ENCODE measurements around the gene PMP22. TPM values are rescaled to one million over a fixed set of nuclear protein-coding genes. Genes with fewer than 3 reads are reported as not detected.
A peak's percentile ranks its signal among the peaks of the same experiment; 100 is the strongest.

Gene PMP22
- 62.1 and 64.6 TPM in 2 replicates for total RNA-seq (2014; rRNA removed; shearing (Covaris generic))

- no peak for DNase-seq (ENCODE audit: low read depth)
These were observed at the start of gene PMP22 for GRCh38 chr17:15265131-15265530. Gene PMP22 (minus strand): TSS chr17:15265326. CDS start chr17:15260727, 4,599 bp downstream.

DNA sequence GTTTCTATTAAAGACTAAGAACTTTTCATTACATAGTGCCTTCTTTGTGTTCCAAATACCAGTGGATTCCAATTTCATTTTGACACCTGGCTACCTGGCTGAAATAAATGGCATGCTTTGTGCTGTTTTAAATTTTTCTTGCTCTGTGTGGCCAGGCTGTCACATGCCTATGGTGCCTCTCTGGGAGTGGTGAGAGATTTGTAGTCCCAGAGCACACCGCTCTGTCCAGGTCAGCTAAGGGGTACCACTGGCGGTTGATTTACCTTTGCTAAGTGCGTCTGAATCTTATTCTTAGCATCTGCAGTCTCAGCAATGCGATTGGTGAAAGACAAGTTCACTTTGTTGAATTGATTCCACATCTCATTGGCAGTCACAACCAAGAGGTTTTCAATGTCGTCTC is 46.9 kb upstream of the PMP22 start:
- no peak for DNase-seq (ENCODE audit: low read depth)

GRCh38 chr17:15309793-15310192 is 44.7 kb upstream of the PMP22 start:
- DNase-seq (ENCODE audit: low read depth): no peak

DNA sequence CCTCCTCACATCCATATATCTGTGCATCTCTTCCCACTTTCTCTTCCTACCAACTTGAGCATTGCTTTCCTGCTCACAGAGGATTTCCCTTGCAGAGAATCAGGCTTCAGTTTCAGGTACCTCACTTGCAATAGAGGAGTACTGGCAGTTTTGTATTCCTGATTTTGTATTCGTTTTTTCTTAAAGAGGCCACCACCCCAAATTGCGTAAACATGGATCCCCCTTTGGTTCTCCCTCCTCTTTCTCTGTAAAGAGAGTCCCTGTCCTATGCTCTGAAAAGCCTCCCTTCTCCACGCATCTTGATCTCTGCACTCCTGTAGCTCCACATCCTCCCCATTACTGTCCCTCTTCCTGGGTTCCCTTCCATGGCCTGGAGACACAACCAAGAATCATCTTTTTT is 44.1 kb upstream of the PMP22 start:
- DNase-seq (ENCODE audit: low read depth): no peak

DNA sequence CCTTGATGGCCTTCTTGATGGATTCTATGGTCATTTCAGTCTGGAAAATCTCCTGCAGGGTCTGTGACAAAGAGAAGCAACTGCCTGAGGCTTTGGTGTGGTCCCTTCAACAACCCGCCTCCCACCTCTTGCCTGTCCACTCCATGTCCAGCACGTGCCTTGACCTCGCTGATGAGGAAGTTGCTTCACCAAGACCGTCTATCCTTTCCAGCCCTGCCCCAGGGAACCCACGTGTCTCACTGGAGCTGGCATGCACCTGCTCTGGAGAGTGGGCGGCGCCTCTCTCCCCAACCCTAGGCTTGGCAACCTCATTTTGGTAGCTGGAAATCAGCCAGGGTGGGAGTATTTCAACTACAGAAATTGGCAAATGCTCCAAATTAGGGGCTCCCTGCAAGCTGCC is 43.6 kb upstream of the PMP22 start:
- no peak for DNase-seq (ENCODE audit: low read depth)

DNA sequence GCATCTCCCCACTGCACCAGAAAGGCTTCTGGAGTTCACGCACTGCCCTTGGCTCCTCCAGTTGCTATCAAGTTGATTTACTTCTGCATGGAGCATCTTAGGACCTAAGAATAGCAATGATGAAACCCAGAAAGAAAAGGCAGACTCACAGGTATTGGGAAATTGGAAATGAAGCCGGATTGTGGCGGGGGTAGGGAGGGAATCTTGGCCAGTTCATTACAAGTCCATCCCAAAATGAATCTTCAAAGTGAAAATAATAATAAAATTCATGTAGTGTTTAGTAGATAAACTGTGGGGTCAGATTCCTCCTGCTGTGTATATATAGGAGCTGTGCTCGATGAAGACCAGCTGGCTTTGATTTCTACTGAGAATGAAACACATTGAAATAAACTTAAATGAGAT is 42.6 kb upstream of the PMP22 start:
- no peak for DNase-seq (ENCODE audit: low read depth)

DNA sequence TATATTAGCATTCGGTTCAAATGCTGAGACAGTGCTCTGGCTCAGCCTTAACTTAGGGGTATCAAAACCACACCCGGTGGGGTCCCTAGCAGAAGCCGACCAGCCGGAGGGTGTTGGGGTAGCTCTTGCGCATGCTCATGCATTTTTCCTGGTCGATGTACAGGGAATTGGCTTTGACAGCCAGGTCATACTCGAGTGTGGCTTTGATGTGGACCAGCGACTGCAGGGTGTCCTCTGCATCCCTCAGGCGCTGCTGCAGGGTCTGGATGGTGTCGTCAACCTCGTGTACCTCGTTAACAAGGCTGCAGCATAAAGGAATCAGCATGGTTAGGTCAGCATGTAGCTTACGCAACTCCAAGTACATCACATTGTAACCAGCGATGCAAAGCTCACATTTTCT is 38.7 kb upstream of the PMP22 start:
- no peak for DNase-seq (ENCODE audit: low read depth)

DNA sequence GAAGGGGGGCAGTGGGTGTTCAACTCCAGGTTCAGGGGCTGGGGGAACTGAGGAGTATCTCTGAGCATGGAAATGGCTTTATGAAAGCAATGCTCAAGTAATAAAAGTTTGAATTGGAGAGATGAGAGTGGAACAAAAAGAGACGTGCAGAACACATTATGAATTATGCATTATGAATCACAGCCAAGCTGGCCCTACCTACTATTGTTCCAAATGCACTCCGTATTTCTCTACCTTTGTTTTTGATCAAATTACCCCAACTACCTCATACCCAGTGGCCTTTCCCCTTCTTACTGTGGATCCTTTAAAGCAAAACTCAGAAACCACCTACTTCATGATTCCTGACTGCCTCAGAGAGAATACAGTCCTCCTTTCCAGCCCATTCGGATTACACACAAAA is 38.1 kb upstream of the PMP22 start:
- no peak for DNase-seq (ENCODE audit: low read depth)

- DNase-seq (ENCODE audit: low read depth): no peak
These were observed 36.7 kb upstream of the PMP22 start for GRCh38 chr17:15301845-15302244.

DNA sequence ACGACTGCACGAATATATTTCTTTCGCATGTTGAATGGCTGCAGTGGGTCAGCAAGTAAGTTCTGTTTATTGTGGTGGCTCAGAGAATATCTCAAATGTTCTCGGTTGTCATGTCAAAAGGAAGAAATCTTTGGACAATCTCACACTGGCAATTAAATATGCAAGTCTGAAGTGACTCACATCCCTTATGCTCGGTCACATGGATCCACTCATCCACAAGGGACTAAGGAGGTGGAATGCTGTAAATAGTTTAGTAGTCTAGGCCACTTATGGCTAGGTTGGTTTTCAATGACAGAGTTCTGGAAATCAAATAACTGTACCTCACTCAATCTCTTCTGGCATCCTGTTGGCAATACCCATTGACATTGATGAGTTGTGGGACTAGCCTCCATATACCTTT is 33.0 kb upstream of the PMP22 start:
- DNase-seq (ENCODE audit: low read depth): peak; percentile 70

GRCh38 chr17:15293558-15293957 is 28.4 kb upstream of the PMP22 start:
- DNase-seq (ENCODE audit: low read depth): no peak

DNA sequence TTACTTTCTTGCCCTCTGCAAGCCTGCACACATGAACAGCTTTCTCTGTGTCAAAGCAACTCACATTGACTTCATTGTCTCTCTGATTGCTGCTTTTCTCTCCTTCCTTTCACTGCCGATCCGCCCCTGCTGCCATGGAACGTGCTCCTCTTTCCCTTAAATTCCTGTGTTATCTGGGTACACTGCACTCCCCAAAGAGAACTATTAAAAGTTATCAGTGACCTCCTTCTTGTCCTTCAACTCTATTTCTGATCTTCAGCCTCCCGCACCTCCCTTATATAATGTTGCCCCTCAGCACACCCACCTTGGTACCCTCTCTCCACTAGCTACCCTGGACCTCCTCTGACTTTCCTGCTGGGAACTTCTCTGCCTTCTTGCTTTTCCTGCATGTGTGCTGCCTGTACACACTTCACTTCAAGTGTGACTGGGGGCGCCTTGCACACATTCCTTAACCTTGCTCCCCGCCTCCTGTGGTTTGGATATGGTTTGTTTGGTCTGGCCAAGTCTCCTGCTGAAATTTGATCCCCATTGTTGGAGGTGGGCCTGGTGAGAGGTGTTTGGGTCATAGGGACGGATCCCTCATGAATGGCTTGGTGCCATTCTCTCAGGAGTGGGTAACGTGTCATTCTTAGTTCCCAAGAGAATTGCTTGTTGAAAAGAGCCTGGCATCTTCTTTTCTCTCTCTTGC is 26.7 kb upstream of the PMP22 start:
- DNase-seq (ENCODE audit: low read depth): peak; percentile 45

GRCh38 chr17:15290605-15291004 is 25.5 kb upstream of the PMP22 start:
- no peak for DNase-seq (ENCODE audit: low read depth)

- DNase-seq (ENCODE audit: low read depth): peak; percentile 86
These were observed 24.4 kb upstream of the PMP22 start for GRCh38 chr17:15289285-15290183.

DNA sequence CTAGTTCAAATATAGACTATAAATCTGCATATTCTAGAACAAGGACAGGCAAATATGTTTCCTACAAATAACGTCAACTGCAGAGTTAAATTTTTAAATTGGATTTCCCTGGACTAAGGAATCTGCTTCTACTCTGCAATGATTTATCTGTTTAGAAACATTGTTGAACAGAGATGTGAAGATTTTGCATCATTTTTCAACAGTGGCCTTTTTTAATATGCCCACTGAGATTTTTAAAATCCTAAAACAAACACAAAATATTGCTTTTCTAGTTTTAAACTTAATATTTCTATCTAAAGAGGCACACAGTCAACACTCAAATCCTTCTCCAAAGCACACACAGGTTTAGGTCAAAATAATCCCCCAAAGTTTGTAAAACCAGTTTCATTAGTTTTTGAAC is 23.7 kb upstream of the PMP22 start:
- DNase-seq (ENCODE audit: low read depth): no peak

- DNase-seq (ENCODE audit: low read depth): no peak
These were observed 22.6 kb upstream of the PMP22 start for GRCh38 chr17:15287538-15288267.

- DNase-seq (ENCODE audit: low read depth): no peak
These were observed 20.3 kb upstream of the PMP22 start for GRCh38 chr17:15285466-15285865.

- no peak for DNase-seq (ENCODE audit: low read depth)
These were observed 19.4 kb upstream of the PMP22 start for GRCh38 chr17:15284537-15284936.

DNA sequence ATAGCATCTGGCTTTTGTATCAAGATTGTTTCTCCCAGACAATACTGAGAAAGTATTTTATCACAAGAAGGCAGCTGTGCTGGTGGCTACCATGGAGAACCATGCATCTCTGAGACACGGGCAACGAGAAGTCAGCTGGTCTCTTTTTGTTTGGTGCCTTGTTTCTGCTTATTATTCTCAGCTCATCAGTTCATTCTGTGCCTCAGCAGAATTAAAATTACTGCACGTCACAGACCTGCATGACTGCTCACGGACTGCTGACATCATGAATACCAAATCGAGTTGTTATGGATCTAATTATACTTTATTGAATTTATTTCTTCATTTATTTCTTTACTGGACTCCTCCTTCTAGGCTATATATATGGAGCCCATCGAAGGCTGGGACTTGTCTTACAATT is 19.0 kb upstream of the PMP22 start:
- DNase-seq (ENCODE audit: low read depth): no peak

DNA sequence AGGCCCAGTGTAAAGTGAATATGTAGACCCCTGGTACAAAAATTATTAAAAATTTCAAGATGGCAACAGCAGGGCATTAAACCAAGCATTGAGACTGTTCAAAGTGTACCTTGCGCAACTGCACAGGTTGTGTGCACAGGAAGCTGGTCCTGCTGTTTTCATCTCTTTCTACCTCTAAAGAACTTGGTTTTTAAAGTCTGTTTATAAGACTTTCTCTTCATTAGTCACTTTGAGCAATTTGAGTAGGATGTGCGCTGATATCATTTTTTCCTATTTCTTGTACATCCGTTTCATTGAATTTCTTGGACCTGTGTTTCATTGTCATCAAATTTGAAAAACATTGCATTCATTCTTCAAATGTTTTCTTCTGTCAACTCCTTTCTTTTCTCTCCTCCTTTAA is 16.8 kb upstream of the PMP22 start:
- DNase-seq (ENCODE audit: low read depth): no peak

GRCh38 chr17:15278924-15279477 is 13.9 kb upstream of the PMP22 start:
- peak; percentile 65 for DNase-seq (ENCODE audit: low read depth)

DNA sequence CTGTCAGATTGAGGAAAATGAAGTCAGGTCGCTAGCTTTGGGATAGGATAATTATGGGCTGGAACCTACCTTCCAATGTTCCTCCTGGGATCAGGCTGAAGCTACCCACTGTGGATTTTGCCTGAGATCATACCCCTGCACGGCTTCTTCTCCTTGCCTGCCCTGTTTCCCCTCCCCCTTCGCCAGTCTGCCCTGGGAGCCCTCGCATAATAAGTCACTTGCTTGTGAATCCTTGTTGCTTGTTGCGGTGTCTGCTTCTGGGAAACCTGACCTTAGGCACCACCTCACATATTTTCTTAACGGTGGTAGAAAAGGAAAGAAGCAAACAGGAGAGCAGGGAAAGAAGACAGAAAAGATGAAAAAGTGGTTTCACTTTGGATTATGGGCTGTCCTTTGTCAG is 13.3 kb upstream of the PMP22 start:
- DNase-seq (ENCODE audit: low read depth): no peak

Measured in RPMI7951 (cell line).